Ovary (tissue), 3 donors: ENCODE results near the gene CADPS2.

Experiments used
- CTCF ChIP-seq, 3 donors: fragments of 450-650 bp in 2 of 3; fragments of 200-600 bp in 1 of 3; IDR thresholded peaks; one replicate each; pipeline versions ENCODE4 v1.5.1 to v1.8.0; 2016 to 2022; ENCODE audit warnings: antibody characterized with exemption in 3 of 3, mild to moderate bottlenecking in 1 of 3
- EP300 ChIP-seq: sonication (generic); formaldehyde crosslinking; IDR thresholded peaks from one replicate; pipeline ENCODE4 v1.6.1; 2017; ENCODE audit warnings: antibody characterized with exemption
- donor health status: DM: no; HTN: no; CAD: no.

DNA sequence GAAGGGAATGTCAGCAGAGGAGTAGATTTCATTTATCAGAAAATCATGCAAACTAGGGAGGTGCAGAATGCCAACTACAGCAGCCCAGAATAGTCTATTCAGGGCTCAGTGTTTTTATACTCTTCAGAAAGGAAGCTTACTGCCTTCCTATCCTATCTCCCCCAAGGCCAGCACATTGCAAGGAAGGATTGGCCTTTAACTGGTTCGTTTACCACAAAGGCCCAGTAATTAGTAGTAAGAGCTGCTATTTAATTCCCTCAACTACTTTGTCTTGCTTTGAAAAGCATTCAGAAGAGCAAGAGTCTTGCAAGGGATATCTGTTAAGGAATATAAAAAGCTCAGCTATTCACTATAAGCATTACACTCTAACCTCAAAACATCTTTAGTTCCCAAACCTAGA lies 97.1 kb downstream of the CADPS2 start:
- no peak for TF ChIP-seq EP300
- TF ChIP-seq CTCF (IDR thresholded peaks at IDR 0.05), result no peak
